ENCODE measurements around the gene ALDH1A1.

DNA sequence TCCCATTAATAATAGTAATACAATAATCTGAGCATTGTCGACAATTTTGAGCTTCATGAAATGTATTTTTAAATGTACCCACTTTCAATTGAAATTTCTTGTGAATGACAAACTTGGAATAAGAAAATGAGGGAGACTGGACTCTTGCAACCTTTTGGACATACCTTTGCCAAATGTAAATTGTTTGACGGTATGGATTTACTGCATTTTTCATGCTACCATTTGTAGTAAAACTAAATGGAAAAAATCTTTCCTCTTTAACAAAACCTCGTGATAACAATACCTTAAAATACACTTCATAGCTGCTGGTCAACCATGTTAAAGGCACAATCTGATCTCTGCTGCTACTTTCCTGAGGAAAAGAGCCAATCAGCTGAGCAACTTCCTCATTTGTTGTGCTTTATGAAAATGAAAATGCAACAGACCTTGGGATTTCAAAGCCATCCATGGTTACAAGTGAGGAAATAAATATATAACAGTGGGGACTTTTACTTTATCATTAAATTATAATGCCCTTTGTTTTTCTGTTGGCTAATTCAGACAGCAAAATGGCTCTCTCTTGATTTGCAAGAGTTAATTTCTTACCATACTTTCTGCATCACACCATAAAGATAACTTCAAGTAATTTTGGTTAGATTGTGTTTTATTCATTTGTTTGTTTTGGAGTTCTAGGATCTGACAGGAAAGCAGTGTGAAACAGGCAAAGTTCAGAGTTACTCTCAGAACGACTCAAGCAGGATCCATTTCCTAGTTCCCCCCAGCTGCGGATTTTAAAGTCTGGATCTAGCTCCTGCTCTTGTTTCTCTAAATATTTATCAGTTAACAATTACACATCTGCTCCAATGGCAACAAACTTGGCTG, 1.1 kb downstream of the ALDH1A1 start:
- TF ChIP-seq FOXA1 (IDR thresholded peaks at IDR 0.05): no peak
- no peak for TF ChIP-seq NFRKB (IDR thresholded peaks at IDR 0.05)
- no peak for TF ChIP-seq BHLHE40 (IDR thresholded peaks at IDR 0.05; ENCODE audit: borderline replicate concordance)
- TF ChIP-seq HDGF (IDR thresholded peaks at IDR 0.05; ENCODE audit: borderline replicate concordance): no peak
- TF ChIP-seq SP1 (IDR thresholded peaks at IDR 0.05): no peak
- no peak for TF ChIP-seq L3MBTL2 (conservative IDR thresholded peaks at IDR 0.05)
- TF ChIP-seq FOXM1 (IDR thresholded peaks at IDR 0.05; ENCODE audit: borderline replicate concordance): no peak
- no peak for TF ChIP-seq CTBP1 (IDR thresholded peaks at IDR 0.05; ENCODE audit: borderline replicate concordance)
- TF ChIP-seq TARDBP (IDR thresholded peaks at IDR 0.05): no peak
- no peak for TF ChIP-seq ARNT (IDR thresholded peaks at IDR 0.05)
- TF ChIP-seq, protein P1, sequence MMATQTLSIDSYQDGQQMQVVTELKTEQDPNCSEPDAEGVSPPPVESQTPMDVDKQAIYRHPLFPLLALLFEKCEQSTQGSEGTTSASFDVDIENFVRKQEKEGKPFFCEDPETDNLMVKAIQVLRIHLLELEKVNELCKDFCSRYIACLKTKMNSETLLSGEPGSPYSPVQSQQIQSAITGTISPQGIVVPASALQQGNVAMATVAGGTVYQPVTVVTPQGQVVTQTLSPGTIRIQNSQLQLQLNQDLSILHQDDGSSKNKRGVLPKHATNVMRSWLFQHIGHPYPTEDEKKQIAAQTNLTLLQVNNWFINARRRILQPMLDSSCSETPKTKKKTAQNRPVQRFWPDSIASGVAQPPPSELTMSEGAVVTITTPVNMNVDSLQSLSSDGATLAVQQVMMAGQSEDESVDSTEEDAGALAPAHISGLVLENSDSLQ (IDR thresholded peaks at IDR 0.05): no peak
- no peak for TF ChIP-seq ZNF384 (IDR thresholded peaks at IDR 0.05)
- no peak for TF ChIP-seq SUZ12 (IDR thresholded peaks at IDR 0.05)
